Measurements from ENCODE around the gene ITGAE.

The ITGAE gene

GRCh38 chr17:3771140-3771539 is 29.8 kb downstream of the ITGAE start (continued):
- TF ChIP-seq, protein P1, sequence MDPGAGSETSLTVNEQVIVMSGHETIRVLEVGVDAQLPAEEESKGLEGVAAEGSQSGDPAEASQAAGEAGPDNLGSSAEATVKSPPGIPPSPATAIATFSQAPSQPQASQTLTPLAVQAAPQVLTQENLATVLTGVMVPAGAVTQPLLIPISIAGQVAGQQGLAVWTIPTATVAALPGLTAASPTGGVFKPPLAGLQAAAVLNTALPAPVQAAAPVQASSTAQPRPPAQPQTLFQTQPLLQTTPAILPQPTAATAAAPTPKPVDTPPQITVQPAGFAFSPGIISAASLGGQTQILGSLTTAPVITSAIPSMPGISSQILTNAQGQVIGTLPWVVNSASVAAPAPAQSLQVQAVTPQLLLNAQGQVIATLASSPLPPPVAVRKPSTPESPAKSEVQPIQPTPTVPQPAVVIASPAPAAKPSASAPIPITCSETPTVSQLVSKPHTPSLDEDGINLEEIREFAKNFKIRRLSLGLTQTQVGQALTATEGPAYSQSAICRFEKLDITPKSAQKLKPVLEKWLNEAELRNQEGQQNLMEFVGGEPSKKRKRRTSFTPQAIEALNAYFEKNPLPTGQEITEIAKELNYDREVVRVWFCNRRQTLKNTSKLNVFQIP (CRISPR knock-in tag; IDR thresholded peaks at IDR 0.05; ENCODE audit: borderline replicate concordance, low read depth): no peak
- no peak for TF ChIP-seq ARNTL (CRISPR knock-in tag; IDR thresholded peaks at IDR 0.05; ENCODE audit: borderline replicate concordance, low read depth)
- TF ChIP-seq RARB (CRISPR knock-in tag; IDR thresholded peaks at IDR 0.05): no peak
- TF ChIP-seq ZFP30 (CRISPR knock-in tag; IDR thresholded peaks at IDR 0.05): no peak
- TF ChIP-seq GLIS3 (CRISPR knock-in tag; IDR thresholded peaks at IDR 0.05): no peak
- no peak for TF ChIP-seq ISL1 (CRISPR knock-in tag; IDR thresholded peaks at IDR 0.05)
- no peak for TF ChIP-seq TCF4 (CRISPR knock-in tag; IDR thresholded peaks at IDR 0.05; ENCODE audit: borderline replicate concordance)
- no peak for TF ChIP-seq ZFP3 (CRISPR knock-in tag; IDR thresholded peaks at IDR 0.05)
- no peak for TF ChIP-seq TOX (CRISPR knock-in tag; IDR thresholded peaks at IDR 0.05; ENCODE audit: borderline replicate concordance)

DNA sequence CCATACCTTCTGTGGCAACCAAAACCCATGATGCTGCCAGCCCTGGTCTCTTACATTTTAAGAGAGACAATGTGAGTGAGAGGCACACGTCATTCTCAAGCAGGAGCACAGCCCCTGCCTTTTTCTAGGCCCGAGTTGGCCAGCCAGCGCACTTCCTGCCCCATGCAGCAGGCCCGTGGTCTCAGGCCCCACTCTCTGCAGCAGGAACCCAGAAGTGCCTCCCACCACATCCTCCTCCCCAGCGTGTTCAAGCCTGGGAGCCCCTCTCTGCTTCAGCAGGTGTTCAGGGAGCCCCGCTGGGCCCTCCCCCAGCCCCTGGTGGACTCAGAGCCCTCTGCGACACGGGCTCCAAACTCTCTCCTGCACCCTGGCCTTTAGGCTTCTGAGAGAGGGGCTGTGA is 30.5 kb downstream of the ITGAE start:
- TF ChIP-seq, protein P1 (CRISPR knock-in tag; IDR thresholded peaks at IDR 0.05; ENCODE audit: borderline replicate concordance, low read depth): no peak
- TF ChIP-seq PPARA (CRISPR knock-in tag; IDR thresholded peaks at IDR 0.05; ENCODE audit: borderline replicate concordance) (no peak), ZNF8 (CRISPR knock-in tag; IDR thresholded peaks at IDR 0.05) (no peak), BACH2 (CRISPR knock-in tag; IDR thresholded peaks at IDR 0.05; ENCODE audit: borderline replicate concordance) (no peak), ZNF565 (CRISPR knock-in tag; conservative IDR thresholded peaks at IDR 0.05; ENCODE audit: low read depth) (no peak), ESRRG (CRISPR knock-in tag; IDR thresholded peaks at IDR 0.05) (no peak), SNAI2 (CRISPR knock-in tag; IDR thresholded peaks at IDR 0.05) (no peak), GLIS3 (CRISPR knock-in tag; IDR thresholded peaks at IDR 0.05) (no peak), ARNTL (CRISPR knock-in tag; IDR thresholded peaks at IDR 0.05; ENCODE audit: borderline replicate concordance, low read depth) (no peak), ISL1 (CRISPR knock-in tag; IDR thresholded peaks at IDR 0.05) (no peak), ZFP30 (CRISPR knock-in tag; IDR thresholded peaks at IDR 0.05) (no peak), OSR1 (CRISPR knock-in tag; IDR thresholded peaks at IDR 0.05) (no peak), RARB (CRISPR knock-in tag; IDR thresholded peaks at IDR 0.05) (no peak), ZFP3 (CRISPR knock-in tag; IDR thresholded peaks at IDR 0.05) (no peak)
- TF ChIP-seq, protein P2, sequence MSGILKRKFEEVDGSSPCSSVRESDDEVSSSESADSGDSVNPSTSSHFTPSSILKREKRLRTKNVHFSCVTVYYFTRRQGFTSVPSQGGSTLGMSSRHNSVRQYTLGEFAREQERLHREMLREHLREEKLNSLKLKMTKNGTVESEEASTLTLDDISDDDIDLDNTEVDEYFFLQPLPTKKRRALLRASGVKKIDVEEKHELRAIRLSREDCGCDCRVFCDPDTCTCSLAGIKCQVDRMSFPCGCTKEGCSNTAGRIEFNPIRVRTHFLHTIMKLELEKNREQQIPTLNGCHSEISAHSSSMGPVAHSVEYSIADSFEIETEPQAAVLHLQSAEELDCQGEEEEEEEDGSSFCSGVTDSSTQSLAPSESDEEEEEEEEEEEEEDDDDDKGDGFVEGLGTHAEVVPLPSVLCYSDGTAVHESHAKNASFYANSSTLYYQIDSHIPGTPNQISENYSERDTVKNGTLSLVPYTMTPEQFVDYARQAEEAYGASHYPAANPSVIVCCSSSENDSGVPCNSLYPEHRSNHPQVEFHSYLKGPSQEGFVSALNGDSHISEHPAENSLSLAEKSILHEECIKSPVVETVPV (CRISPR knock-in tag; IDR thresholded peaks at IDR 0.05): no peak
- ATAC-seq: no peak

DNA sequence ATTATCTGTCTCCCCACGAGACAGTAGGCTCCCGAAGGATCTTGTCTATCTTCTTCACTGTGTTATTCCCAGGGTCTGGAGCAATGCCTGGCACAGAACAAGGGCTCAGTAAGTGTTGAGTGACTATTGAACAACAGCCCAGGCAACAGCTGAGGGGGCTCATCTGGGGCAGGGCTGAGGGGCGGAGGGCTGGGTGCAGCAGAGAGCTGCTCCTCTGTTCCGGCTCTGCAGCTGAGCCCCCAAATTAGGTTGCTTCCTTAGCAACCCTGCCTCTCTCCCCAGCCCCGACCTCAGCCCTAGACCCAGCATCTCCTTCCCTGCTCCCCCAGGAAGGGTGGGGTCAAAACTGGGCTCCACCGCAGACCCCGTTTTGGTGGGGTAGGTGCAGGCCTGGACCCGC is 32.2 kb downstream of the ITGAE start:
- no peak for TF ChIP-seq GLIS3 (CRISPR knock-in tag; IDR thresholded peaks at IDR 0.05)
- TF ChIP-seq TOX (CRISPR knock-in tag; IDR thresholded peaks at IDR 0.05; ENCODE audit: borderline replicate concordance): no peak
- no peak for TF ChIP-seq ZNF565 (CRISPR knock-in tag; conservative IDR thresholded peaks at IDR 0.05; ENCODE audit: low read depth)
- no peak for TF ChIP-seq PATZ1 (CRISPR knock-in tag; IDR thresholded peaks at IDR 0.05; ENCODE audit: borderline replicate concordance)
- TF ChIP-seq ESRRG (CRISPR knock-in tag; IDR thresholded peaks at IDR 0.05): no peak
- no peak for TF ChIP-seq ZFP3 (CRISPR knock-in tag; IDR thresholded peaks at IDR 0.05)
- TF ChIP-seq ZFP30 (CRISPR knock-in tag; IDR thresholded peaks at IDR 0.05): no peak
- no peak for TF ChIP-seq ARNTL (CRISPR knock-in tag; IDR thresholded peaks at IDR 0.05; ENCODE audit: borderline replicate concordance, low read depth)
- no peak for TF ChIP-seq TSHZ2 (CRISPR knock-in tag; IDR thresholded peaks at IDR 0.05)
- TF ChIP-seq, protein P3, sequence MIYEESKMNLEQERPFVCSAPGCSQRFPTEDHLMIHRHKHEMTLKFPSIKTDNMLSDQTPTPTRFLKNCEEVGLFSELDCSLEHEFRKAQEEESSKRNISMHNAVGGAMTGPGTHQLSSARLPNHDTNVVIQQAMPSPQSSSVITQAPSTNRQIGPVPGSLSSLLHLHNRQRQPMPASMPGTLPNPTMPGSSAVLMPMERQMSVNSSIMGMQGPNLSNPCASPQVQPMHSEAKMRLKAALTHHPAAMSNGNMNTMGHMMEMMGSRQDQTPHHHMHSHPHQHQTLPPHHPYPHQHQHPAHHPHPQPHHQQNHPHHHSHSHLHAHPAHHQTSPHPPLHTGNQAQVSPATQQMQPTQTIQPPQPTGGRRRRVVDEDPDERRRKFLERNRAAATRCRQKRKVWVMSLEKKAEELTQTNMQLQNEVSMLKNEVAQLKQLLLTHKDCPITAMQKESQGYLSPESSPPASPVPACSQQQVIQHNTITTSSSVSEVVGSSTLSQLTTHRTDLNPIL (CRISPR knock-in tag; IDR thresholded peaks at IDR 0.05; ENCODE audit: low read depth): no peak
- no peak for TF ChIP-seq ZNF70 (CRISPR knock-in tag; IDR thresholded peaks at IDR 0.05)
- TF ChIP-seq ZNF8 (CRISPR knock-in tag; IDR thresholded peaks at IDR 0.05): no peak
- no peak for ATAC-seq
